ENCODE results near the gene ZNF385D.
"Not testable (repeated sequence)": the region's sequence is repeated elsewhere in the genome, so short reads cannot be mapped to it uniquely, and the experiment has no call there.

ZNF385D gene

DNA sequence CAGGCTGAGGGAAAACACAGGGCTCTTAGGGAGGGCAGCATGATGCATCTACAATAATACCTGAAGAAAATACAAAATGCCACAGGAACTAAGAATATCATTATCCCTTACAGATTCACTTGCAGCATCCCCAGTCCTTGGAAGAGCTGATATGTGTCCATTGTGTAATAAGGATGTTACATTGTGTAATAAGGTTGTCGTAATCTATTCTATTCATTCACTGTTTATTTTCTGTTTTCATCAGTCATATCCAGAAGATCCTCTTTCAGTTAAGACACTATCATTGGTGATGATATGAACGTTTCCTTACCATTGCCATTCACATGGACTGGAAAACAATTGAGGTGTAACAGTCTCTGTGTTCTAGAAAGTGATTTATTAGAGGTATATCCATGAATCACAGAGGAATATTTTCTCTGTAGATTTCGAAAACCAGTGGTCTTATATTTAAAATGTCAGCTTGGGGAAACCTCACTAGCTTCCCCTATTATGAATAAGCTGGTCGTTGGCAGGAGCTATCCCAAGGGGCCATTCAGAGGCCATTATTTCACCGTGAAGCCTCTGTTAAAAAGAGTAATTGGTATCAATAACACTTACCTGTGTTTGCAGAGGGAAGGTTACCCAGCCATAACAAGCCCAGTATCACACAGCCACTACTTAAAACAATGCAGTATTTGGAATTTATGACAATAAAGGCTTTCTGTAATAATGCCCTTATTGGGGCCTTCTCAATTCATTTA is 241.1 kb downstream of the ZNF385D start:
- DNase-seq (ENCODE audit: low read depth) = peak; percentile 11

GRCh38 chr3:21508246-21508645 is 242.8 kb downstream of the ZNF385D start:
- no peak for DNase-seq (ENCODE audit: low read depth)

GRCh38 chr3:21505711-21506460 is 245.1 kb downstream of the ZNF385D start:
- no peak for DNase-seq (ENCODE audit: low read depth)

DNA sequence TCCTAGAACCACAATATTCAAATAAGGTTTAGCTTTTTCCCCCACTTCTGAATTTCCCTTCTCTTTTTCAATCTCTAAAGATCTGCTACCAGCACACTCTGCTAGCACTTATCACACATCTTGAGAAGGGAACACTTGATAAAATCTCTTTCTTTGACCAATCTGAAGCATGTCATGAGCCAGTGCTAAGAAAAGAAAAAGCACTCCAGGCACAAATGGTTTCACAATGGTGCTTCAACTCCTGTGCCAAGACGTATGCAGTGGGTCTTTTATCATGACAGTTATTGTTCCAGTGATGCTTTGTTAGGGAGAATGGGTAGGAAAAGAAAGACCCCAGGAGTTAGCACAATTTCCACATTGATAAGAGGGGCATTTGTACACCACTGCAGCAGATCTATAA is 248.4 kb downstream of the ZNF385D start:
- DNase-seq (ENCODE audit: low read depth) = no peak

- no peak for DNase-seq (ENCODE audit: low read depth)
Observed at GRCh38 chr3:21500834-21501233, 250.2 kb downstream of the ZNF385D start.

DNA sequence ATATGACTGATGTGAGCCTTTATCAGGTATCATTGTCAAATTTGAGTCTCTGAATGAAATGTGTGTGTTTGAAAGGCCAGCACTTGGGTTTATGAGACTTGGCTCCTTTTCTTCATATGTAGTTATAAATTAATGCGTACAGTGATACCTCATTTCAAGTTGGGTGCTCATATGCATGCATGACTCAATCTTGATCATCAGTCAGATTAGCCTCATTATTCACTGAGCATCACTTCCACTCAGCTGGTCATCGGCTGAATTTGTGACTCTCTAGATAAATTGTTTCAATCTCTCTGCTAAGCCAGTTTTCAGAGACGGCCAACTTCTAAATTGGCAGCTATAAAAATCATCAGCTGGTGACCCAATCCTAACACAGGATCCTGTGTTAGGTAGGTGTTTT is 260.3 kb downstream of the ZNF385D start:
- DNase-seq (ENCODE audit: low read depth) = not testable (repeated sequence)

GRCh38 chr3:21487520-21487919 is 263.5 kb downstream of the ZNF385D start:
- DNase-seq (ENCODE audit: low read depth) = no peak

DNA sequence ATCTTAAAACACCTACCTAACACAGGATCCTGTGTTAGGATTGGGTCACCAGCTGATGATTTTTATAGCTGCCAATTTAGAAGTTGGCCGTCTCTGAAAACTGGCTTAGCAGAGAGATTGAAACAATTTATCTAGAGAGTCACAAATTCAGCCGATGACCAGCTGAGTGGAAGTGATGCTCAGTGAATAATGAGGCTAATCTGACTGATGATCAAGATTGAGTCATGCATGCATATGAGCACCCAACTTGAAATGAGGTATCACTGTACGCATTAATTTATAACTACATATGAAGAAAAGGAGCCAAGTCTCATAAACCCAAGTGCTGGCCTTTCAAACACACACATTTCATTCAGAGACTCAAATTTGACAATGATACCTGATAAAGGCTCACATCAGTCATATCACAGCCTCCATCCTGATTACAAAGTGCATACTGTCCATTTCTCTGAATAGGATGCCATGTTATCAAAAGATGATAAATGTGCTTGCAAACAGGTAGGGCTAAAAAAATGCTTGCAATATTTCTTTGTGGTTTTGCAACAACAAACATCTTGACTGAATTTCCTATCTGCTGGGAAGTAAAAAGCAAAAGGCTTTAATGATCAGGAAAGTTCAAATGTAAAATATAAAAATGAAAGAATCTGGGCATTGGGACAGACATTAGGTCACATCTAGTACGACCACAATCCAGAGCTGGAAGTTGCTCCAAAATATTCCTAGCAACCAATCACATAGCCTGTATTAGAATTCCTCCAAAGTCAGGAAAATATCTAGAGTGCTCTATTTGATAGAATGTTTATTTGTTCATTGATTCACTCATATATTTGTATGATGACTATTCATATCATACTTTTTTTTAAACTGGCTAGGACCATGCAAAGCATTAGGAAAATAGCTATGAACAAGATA is 264.7 kb downstream of the ZNF385D start:
- peak; percentile 1 for DNase-seq (ENCODE audit: low read depth)

DNA sequence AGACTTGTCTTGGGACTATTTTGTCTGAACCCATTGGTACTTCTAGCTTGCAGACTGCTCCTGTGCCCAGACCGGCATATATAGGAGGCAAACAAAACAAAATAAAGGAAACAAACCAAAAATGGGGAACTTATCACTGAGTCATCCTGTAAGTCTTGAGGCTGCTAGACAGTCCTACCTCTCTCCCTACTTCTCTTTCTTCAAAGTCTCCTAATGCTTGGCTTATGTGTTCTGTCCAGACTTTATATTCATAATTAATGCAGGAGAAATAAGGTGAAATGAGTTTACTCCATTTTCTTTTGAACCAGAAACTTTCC is 266.2 kb downstream of the ZNF385D start:
- DNase-seq (ENCODE audit: low read depth) = no peak

- peak; percentile 47 for DNase-seq (ENCODE audit: low read depth)
Observed at GRCh38 chr3:21484057-21484827, 266.8 kb downstream of the ZNF385D start.

DNA sequence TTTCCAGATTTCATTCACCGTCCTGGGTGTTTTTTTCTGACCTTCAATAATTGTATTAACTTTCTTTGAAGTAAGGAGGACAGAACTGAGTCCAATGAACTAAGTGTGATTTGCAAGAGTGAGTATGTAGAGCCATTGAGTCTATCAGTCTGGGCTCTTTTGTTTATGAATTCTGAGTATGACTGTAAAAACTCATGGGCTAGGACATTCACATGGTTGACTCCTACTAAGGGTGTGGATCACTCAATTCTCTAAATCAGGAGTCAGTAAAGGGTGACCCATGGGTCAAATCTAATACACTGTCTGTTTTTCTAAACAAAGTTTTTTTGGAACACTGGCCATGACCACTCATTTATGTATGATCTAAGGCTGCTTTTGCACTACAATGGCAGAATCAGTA is 269.0 kb downstream of the ZNF385D start:
- DNase-seq (ENCODE audit: low read depth) = no peak

DNA sequence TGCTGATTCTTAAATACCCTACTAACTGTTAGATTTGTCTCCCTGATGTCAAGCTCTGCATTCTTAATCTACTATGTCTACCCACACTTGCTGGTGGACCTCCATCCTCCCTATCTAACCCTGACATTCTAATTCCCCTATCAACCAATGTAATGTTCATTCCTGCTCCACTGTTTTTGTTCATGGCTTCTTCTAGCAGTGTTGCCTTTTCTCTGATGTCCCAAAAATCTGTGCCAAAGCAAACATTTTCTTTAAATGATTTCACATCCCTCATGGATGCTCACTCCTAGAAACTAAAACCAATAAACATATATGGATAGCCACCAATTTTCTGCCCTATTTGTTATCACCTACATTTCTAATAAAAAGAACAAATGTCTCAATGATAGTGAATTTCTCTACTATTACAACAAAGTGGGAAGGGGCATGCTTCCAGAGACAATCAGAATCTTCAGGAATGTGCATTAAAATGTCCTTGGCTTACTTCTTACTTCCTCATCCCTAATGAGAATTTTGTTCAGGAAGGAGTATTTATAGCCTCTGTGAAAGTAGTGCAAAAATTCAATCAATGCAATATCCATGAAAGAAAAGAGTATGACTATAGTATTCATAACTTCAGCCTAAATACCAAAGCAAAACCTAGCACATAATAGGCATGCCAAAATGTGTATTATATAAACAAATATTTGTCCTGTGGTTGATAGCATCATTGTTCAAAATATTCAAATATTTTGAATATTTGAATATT is 273.3 kb downstream of the ZNF385D start:
- peak; percentile 30 for DNase-seq (ENCODE audit: low read depth)

- no peak for DNase-seq (ENCODE audit: low read depth)
Observed at GRCh38 chr3:21466476-21466875, 284.5 kb downstream of the ZNF385D start.

DNA sequence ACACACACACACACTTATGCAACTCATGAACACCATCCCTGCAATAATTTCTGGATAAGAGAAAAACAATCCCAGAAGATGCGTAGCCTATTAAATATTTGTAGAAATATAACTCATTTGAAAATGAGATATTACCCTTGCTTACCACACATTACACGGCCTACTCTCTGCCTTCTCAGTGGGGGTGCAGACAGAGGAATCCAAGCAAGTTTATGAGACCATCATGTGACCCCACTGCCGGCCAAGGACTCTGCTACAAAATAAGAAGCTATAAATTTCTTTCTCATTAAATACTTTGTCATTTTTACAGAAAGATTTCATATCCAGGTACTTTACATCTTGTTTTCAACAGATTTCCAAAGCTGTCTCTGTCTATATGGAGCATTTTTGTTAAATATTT is 286.3 kb downstream of the ZNF385D start:
- no peak for DNase-seq (ENCODE audit: low read depth)

DNA sequence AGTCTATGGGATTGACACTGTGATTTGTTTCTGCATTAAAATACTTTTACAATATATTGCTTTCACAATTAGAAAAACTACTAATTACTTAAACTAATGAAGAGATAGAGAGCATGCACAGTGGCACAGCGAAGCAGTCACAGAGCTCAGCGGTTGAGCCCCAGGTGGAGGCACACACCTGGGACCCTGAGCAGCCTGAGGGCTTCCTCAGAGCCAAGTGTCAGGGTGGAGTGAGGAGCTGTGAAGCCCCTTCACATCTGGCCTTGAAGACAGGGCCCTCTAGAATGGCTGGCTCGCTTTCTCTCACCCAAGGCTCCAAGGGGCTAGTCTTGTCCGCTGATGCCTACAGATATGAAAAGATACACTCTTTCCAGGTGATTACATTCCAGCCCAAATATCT is 287.7 kb downstream of the ZNF385D start:
- no peak for DNase-seq (ENCODE audit: low read depth)

- DNase-seq (ENCODE audit: low read depth) = no peak
Observed at GRCh38 chr3:21462141-21462540, 288.9 kb downstream of the ZNF385D start.

DNA sequence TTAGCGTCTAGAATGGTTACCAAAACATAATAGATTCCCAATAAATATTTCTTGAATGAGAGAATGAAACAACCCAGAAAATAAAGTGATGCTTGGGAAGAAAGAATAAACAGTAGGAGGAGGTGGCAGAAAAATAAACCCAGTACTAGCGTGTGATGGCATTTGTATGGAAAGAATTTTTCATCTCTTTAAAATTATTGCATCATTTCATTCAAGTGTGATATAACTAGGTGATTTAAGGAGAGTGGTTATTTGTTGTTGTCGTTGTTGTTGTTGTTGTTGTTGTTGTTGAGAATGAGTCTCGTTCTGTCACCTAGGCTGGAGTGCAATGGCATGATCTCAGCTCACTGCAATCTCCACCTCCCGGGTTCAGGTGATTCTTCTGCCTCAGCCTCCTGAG is 293.9 kb downstream of the ZNF385D start:
- no peak for DNase-seq (ENCODE audit: low read depth)

DNA sequence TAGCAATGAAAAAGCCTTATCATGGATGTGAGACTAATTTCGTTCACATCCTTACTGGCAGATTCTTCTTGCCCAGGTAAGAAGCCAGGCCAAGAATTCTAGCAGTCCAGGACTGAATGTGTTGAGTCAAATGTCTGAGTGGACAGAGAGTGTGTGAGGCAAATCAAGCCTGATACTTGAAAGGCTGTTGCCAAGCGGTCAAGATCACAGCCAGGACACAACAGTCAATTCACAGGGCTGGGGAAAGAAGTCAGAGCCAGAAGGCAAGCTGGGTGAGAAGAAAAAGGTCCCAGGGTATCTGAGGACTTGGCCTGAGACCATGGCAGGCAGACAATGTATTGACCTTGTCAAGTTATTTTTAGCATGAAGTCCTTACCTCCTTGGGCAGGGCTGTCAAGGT is 301.3 kb downstream of the ZNF385D start:
- no peak for DNase-seq (ENCODE audit: low read depth)

- DNase-seq (ENCODE audit: low read depth) = peak; percentile 26
Observed at GRCh38 chr3:21447476-21448151, 303.4 kb downstream of the ZNF385D start.

- no peak for DNase-seq (ENCODE audit: low read depth)
Observed at GRCh38 chr3:21446945-21447475, 304.0 kb downstream of the ZNF385D start.

Data from fibroblast of gingiva (primary cell).